GM18909 (cell line): ENCODE data around the gene CD55.
A peak's percentile ranks its signal among the peaks of the same experiment; 100 is the strongest.

Experiments used
- ATAC-seq: cut with Tn5 transposase; IDR thresholded peaks from one replicate; pipeline ENCODE4 v1.9.1; 2021; ENCODE audit warnings: mild to moderate bottlenecking; ENCODE audit not compliant: unreplicated experiment, poor library complexity

Gene CD55

GRCh38 chr1:207321079-207321789 lies at the start of gene CD55:
CD55 (plus strand) TSS chr1:207321678; CDS start chr1:207321766, 88 bp downstream.
- peak; percentile 93 for ATAC-seq

- no peak for ATAC-seq
Measured at GRCh38 chr1:207274882-207275281, 46.6 kb upstream of the CD55 start.

- no peak for ATAC-seq
Measured at GRCh38 chr1:207276465-207276864, 45.0 kb upstream of the CD55 start.

GRCh38 chr1:207277241-207277640 lies 44.2 kb upstream of the CD55 start:
- no peak for ATAC-seq

GRCh38 chr1:207279652-207280051 lies 41.8 kb upstream of the CD55 start:
- ATAC-seq = no peak

GRCh38 chr1:207280706-207281105 lies 40.8 kb upstream of the CD55 start:
- no peak for ATAC-seq

GRCh38 chr1:207282058-207282457 lies 39.4 kb upstream of the CD55 start:
- no peak for ATAC-seq

GRCh38 chr1:207282496-207283380 lies 38.7 kb upstream of the CD55 start:
- ATAC-seq = no peak

GRCh38 chr1:207283421-207283820 lies 38.1 kb upstream of the CD55 start:
- no peak for ATAC-seq

- ATAC-seq = no peak
Measured at GRCh38 chr1:207284209-207284897, 37.1 kb upstream of the CD55 start.

GRCh38 chr1:207286786-207287468 lies 34.6 kb upstream of the CD55 start:
- ATAC-seq = no peak

- ATAC-seq = no peak
Measured at GRCh38 chr1:207288315-207288714, 33.2 kb upstream of the CD55 start.

GRCh38 chr1:207289756-207290155 lies 31.7 kb upstream of the CD55 start:
- ATAC-seq = no peak

GRCh38 chr1:207291723-207292122 lies 29.8 kb upstream of the CD55 start:
- ATAC-seq = no peak

GRCh38 chr1:207298186-207298585 lies 23.3 kb upstream of the CD55 start:
- ATAC-seq = no peak

GRCh38 chr1:207298636-207299398 lies 22.7 kb upstream of the CD55 start:
- ATAC-seq = no peak

GRCh38 chr1:207300970-207301369 lies 20.5 kb upstream of the CD55 start:
- ATAC-seq = no peak

GRCh38 chr1:207302618-207303393 lies 18.7 kb upstream of the CD55 start:
- no peak for ATAC-seq
